Measurements from ENCODE around the gene SLC22A31. TPM values are rescaled to one million over a fixed set of nuclear protein-coding genes. Genes with fewer than 3 reads are reported as not detected.

SLC22A31 gene
- total RNA-seq, 3 donors from 2014 or later (not counting 1 experiment from before 2014, with no cell fraction given): 0.75 TPM; not detected in 2

GRCh38 chr16:89163297-89163696 lies 37.0 kb downstream of the SLC22A31 start:
- no peak for TF ChIP-seq CTCF (IDR thresholded peaks at IDR 0.05)
- intact Hi-C loops (cut with micrococcal nuclease): no loop called here
- Mint-ChIP-seq H3K27ac (no peak overlapping the region), H3K4me1 (no peaks in the 10 kb centered on the region), H3K27me3 (ENCODE audit: low read depth in 2 of 2) (peaks cover 0 to 2% of the 10 kb centered on the region in 2 donors), H3K36me3 (no peaks in the 10 kb centered on the region), H3K4me3 (no peak overlapping the region), H3K9me3 (no peaks in the 10 kb centered on the region)
- WGBS (ENCODE audit: insufficient coverage): 88% methylated on average over 7 of the region's 9 CpGs
- Histone ChIP-seq H3K27ac (ENCODE audit: low read length) (no peak overlapping the region), H3K4me1 (ENCODE audit: control insufficient read depth, insufficient read depth, low read length) (peaks cover 10% of the 10 kb centered on the region), H3K9me3 (ENCODE audit: control insufficient read depth, insufficient read depth, low read length) (no peaks in the 10 kb centered on the region), H3K4me3 (ENCODE audit: low read length) (no peak overlapping the region), H3K36me3 (ENCODE audit: control insufficient read depth, insufficient read depth, low read length) (no peaks in the 10 kb centered on the region), H3K27me3 (ENCODE audit: control insufficient read depth, insufficient read depth, low read length) (no peaks in the 10 kb centered on the region)
- no peak for ATAC-seq
- no peak for DNase-seq

- H3K27ac Mint-ChIP-seq: no peak overlapping the region
- intact Hi-C loops (cut with micrococcal nuclease): no loop called here
- no peak for DNase-seq
- H3K36me3 ChIP-seq (ENCODE audit: control insufficient read depth, insufficient read depth, low read length): no peaks in the 10 kb centered on the region
- no peak overlapping the region for H3K4me3 Mint-ChIP-seq
- no peak for TF ChIP-seq CTCF (IDR thresholded peaks at IDR 0.05)
- no peaks in the 10 kb centered on the region for H3K4me1 Mint-ChIP-seq
- no peaks in the 10 kb centered on the region for H3K9me3 Mint-ChIP-seq
- WGBS (ENCODE audit: insufficient coverage): 84% methylated on average over 40 of the region's 40 CpGs
- ATAC-seq: peak in 1 of 3 donors; percentile 31
- peaks cover 2% of the 10 kb centered on the region for H3K4me1 ChIP-seq (ENCODE audit: control insufficient read depth, insufficient read depth, low read length)
- H3K27me3 ChIP-seq (ENCODE audit: control insufficient read depth, insufficient read depth, low read length): no peaks in the 10 kb centered on the region
- peaks cover 0 to 2% of the 10 kb centered on the region in 2 donors for H3K27me3 Mint-ChIP-seq (ENCODE audit: low read depth in 2 of 2)
- no peak overlapping the region for H3K27ac ChIP-seq (ENCODE audit: low read length)
- no peak overlapping the region for H3K4me3 ChIP-seq (ENCODE audit: low read length)
- no peaks in the 10 kb centered on the region for H3K9me3 ChIP-seq (ENCODE audit: control insufficient read depth, insufficient read depth, low read length)
- no peaks in the 10 kb centered on the region for H3K36me3 Mint-ChIP-seq
Measured at GRCh38 chr16:89161763-89162713, 38.3 kb downstream of the SLC22A31 start.

- ATAC-seq (no peak), DNase-seq (no peak)
- Histone ChIP-seq H3K27me3 (ENCODE audit: control insufficient read depth, insufficient read depth, low read length) (no peaks in the 10 kb centered on the region), H3K27ac (ENCODE audit: low read length) (no peak overlapping the region), H3K4me1 (ENCODE audit: control insufficient read depth, insufficient read depth, low read length) (no peaks in the 10 kb centered on the region), H3K9me3 (ENCODE audit: control insufficient read depth, insufficient read depth, low read length) (no peaks in the 10 kb centered on the region), H3K4me3 (ENCODE audit: low read length) (no peak overlapping the region), H3K36me3 (ENCODE audit: control insufficient read depth, insufficient read depth, low read length) (no peaks in the 10 kb centered on the region)
- Mint-ChIP-seq H3K4me1 (no peaks in the 10 kb centered on the region), H3K36me3 (no peaks in the 10 kb centered on the region), H3K27ac (no peak overlapping the region), H3K9me3 (no peaks in the 10 kb centered on the region), H3K4me3 (no peak overlapping the region), H3K27me3 (ENCODE audit: low read depth in 2 of 2) (peaks cover 0 to 2% of the 10 kb centered on the region in 2 donors)
- WGBS (ENCODE audit: insufficient coverage): 93% methylated on average over 29 of the region's 29 CpGs
- TF ChIP-seq CTCF (IDR thresholded peaks at IDR 0.05): no peak
- intact Hi-C loops (cut with micrococcal nuclease): no loop called here
Measured at GRCh38 chr16:89160977-89161701, 39.2 kb downstream of the SLC22A31 start.
